HG02588 (cell line): ENCODE data around the gene ADAMTSL5.
"Not testable (repeated sequence)": the region's sequence is repeated elsewhere in the genome, so short reads cannot be mapped to it uniquely, and the experiment has no call there.

Experiments used
- ATAC-seq: cut with Tn5 transposase; IDR thresholded peaks from one replicate; pipeline ENCODE4 v1.9.1; 2021; ENCODE audit warnings: mild to moderate bottlenecking, moderate library complexity; ENCODE audit not compliant: unreplicated experiment

Gene ADAMTSL5

DNA sequence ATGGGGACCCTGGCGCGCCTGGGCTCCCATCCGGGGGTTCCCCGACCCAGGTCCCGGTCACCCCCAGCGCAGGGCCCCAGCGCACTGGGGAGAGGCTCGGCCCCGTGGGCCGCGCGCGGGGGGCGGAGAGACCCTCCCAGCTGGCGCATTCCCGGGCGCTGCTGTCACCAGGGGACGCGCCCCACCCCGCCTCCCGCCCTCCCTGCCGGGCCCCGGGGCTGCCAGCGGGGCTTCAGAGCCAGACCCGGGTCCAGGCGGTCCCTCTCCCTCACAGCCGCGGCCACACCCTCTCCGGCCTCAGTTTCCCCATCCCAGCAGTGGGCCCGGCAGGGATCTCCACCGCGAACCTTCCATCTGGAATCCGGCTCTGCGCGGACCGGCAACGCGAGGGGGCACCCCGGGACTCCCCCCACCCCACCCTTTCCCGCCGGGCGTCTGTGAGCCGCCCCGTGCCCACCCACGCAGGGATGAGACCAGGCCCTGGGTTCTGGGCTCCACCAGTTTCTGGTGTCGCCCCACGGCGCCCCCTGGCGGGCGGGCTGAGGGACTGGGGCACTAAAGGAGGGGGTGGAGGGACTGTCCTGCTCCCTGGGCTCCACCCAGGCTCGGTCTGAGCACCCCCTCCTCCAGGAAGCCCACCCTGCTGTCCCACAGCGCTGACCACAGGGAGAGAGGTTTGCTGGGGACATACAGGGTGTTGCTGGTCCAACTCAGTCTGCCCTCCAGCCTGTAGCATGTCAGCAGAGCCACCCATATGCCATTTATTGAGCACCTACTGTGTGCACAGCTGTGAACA lies 878 bp upstream of the ADAMTSL5 start:
- ATAC-seq = no peak

DNA sequence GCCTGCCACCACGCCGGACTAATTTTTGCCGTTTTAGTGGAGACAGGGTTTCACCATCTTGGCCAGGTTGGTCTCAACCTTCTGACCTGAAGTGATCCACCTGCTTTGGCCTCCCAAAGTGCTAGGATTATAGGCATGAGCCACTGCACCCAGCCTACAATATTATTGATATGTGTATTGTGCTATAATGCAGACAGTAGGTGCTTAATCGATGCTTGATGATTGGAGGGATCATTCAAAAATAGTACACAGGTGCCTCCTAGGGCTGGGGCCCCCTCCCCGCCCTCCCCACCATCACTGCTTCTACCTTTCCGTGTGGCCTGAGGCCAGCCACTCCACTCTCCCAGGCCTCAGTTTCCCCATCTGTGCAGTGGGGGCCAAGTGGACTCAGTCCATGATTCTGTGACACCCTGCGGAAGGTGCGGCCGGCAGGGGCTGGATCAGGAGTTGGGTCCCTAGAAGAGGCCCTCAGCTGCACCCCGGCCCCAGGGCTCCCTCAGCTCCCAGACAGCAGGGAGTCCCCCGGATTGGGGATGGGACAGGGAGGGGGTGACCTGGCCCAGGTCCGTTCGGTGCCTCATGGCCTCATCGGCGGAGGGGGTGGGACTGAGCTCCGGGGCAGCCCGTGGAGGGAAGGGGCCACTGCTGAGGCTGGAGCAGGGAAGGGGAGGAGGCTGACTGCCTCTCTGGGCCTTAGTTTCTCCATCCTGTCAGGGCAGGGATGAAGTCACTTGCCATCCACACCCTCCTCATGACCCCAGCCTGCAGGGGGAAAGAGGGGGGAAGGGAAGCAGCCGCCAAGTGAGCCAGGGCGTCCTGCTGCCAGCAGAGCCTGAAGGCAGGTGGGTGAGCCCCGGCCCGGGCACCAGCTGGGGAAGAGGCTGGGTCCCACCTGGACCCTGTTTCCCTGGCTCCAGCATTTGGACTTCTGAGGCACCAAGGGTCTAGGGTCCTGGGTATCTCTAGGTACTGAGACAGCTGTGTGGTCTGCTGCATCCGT lies 1.2 kb downstream of the ADAMTSL5 start:
- ATAC-seq = no peak

DNA sequence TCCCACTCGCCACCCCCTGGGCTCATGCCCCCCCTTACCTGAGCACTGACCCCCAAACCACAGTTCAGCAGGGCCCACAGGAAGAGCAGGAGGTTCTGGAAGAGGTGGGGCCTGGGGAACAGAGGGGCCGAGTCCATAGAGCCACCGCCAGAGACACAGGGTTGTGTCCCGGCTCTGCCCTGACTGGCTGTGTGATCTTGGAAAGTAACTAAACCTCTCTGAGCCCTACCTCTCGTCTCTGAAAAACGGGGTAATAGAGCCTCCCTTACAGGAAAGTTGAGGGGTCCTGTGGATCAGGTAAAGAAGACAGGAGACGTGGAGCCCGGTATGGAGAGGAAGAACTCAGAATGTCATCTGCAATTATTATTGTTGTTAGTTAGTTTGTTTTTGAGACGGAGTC lies 2.0 kb downstream of the ADAMTSL5 start:
- ATAC-seq = no peak

DNA sequence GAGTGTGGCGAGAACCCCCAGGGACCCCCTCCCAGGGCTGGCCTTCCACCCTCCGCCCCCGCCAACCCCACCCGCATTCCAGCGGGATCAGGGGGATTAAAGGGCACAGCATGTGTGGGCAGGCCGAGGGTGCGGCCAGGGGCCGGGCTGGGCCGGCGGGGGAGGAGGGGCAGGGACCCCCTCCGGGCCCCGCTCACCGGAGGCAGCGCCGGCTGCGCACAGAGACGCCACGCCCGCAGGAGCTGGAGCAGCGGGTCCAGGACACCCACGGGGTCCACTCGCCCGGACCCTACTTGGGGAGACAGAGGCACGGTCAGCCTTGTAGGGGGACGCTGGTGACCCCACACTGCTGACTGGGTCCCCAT lies 2.4 kb downstream of the ADAMTSL5 start:
- no peak for ATAC-seq

DNA sequence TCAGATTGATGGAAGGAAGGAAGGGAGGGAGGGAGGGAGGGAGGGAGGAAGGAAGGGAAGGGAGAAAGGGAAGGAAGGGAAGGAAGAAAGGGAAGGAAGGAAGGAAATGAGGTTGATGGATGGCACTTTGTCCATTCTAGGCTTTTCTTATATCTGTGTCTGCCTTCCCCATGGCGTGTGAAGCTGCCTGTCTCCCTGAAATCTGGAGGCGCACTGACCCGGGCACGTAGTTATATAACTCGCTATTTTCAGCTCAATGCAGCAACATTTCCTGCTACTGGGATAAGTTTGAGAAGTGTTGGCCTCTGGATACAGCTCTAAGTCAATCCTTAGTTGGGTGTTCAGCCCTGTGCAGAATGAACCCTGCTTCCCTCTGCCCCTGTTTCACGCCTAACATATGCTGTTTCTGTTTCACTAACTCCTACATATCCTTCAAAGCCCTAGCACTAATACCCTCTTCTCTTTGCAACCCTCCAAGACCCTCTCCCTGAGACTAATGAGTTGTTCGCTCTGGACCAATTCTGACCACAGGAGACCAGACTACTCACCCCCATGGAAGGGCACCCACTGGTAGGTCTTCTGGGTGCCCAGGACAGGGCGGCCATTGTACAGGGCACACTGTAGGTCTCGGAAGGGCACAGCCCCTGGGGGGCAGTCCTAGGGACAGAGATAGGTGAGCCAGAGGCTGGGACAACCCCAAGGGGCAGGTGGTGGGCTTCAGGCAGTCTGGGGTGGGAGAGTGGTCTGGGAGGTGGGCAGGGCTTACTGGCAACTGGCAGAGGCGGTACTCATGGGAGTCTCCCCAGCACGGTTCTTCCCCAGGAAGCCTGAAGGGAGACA lies 3.0 kb downstream of the ADAMTSL5 start:
- no peak for ATAC-seq

DNA sequence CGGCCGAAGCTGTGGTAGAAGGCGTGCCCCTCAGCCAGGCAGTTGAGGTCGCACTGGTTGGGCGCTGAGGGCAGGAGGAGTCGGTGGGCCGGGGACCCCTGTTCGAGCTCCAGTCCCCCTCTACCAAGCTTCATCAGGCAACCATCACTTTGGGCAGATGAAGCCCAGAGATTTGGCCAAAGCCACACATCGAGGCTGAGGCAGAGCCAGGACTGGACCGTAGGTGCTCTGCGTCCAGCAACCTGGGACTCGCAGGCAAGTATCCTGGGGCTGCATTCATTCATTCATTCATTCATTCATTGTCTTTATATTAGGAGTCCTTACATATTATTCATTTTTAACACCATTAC lies 4.3 kb downstream of the ADAMTSL5 start:
- ATAC-seq = no peak

DNA sequence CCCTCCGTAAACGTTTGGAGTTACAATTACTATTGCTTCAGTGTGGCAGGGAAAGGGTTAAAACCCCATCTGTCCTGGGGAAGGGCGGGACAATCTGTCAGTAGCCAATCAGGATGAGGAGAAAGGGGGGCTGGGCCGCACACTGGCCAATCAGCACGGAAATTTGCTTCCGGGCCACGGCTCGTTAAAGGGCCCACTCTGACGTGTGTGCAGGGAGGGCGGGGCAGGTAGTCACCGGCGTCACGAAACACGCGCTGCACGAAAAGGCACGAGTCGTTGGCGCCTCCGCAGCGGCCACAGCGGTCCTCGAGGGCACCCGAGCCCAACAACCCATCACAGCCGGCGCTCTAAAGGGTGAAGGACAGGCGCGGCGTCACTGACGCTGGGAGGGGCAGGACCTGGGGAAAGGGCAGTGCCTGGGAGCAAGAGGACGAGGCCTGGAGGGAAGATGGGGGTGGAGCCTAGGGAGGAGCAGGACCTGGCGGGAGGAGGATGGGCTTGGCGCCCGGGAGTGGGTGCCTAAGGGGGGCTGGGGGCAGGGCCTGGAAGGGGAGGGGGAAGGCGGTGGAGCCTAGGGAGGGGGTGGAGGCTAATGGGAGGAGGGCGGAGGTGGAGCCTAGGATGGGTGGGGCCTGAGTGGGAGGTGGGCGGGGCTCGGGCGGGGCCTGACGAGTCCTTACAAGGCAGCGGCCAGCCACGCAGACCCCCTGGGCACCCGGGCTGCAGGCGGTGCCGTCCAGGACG lies 4.9 kb downstream of the ADAMTSL5 start:
- no peak for ATAC-seq

DNA sequence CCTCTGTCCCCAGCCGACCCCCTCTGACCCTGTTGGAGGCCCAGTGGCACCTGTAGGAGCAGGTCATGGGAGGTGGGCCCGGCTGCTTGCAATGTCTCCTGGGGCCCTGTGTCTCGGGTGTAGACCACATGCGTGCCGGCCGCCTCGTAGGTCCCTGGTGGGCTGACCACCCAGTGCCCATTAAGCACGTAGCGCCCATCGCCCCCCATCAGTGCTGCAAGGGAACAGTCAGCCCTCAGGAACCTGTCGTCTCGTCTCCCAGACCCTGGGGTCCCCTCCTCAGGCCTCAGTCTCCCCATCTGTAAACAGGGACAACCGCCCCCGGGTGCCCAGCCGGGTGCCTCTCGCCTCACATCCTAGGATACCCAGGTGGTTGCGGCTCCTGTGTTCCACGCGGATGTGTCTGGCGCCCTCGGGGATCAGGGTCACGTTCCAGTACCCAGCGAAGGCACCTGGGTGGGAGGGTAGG lies 5.6 kb downstream of the ADAMTSL5 start:
- ATAC-seq = no peak

DNA sequence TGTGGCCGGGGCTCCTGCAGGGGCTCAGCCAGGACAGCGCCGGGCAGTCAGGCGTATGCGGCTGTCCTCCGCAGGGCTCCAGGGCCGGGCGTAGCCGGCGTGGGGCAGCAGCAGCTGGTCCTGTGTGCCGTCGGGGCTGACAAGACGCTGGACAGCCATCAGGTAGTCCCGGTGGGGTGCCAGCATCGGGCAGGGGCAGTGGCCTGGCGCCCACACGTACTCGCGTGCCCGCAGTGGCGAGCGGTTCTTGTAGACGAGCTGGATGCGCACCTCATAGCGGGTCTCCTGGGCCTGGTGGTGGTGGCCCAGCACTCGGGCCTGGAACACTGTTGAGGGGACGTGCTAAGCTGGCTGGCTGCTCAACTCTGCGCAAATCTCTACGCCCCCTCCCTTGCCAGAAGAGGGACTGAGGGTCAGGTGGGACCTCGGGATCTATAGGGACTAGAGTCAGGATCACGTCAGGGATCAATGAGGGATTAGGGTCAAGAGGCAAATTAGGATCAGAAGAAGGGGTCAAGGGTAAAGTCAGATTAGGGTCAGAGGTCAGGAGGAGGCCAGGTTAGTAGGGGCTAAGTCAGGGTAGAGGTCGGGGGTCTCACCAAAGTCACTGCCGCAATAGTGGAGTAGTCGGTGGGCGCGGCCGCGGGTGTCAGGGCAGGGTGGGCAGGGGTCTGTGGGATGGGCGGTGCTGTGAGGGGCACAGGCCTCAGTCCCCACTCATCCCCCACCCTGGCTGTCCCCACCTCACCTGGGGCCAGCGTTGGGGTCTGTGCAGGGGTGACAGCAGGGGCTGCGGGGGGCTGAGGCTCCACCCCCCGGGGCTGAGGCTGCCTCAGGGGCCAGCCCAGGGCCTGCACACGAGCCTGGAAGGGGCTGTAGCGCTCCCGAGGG lies 6.6 kb downstream of the ADAMTSL5 start:
- ATAC-seq = no peak

DNA sequence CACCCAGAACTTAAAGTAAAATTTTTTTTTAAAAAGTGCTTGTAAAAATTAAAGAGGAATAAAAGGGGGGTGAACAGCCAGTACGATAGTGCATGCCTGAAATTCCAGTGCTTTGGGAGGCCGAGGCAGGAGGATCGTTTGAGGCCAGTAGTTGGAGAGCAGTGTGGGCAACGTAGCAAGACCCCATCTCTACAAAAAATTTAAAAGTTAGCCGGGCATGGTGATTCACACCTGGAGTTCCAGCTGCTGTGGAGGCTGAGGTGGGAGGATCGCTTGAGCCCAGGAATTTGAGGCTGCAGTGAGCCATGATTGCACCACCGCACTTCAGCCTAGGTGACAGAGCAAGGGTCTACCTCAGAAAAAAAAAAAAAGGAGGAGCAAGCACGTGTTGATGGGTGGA lies 7.8 kb downstream of the ADAMTSL5 start:
- no peak for ATAC-seq

DNA sequence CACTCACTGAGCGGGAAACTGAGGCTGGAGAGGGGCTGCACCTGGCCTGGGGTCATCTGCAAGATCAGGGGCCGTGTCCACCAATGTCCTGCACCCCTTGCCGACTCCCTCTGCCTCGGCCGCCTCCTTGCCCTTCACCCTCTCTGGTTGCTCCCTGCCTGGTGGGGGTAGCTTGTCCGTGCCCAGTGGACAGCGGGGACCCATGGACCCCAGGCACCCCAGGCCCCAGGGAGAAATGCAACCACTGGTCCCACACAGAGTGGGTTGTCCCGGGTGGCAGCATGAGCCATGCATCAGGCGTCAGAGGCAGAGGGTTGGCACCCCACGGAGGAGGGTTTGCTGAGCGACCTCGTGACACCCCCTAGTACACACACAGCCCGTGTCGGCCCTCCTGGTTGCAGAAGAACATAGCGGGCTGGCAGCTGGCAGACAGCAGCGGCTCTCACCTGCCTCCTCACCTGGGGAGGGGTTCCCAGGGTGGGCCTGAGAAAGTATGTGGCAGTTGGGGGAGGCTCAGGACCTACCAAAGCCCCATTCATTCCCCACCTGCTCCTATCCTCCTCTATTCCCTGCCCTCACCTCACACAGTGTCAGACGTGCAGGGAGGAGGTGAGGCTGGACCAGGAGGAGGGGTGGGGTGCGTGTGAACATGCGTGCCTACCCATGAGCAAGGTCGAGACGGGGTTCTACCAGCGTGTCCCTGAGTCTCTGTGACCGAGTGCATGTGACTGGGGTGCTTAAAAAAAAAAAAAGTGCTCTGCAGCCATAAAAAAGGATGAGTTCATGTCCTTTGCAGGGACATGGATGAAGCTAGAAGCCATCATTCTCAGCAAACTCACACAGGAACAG lies 8.7 kb downstream of the ADAMTSL5 start:
- no peak for ATAC-seq

DNA sequence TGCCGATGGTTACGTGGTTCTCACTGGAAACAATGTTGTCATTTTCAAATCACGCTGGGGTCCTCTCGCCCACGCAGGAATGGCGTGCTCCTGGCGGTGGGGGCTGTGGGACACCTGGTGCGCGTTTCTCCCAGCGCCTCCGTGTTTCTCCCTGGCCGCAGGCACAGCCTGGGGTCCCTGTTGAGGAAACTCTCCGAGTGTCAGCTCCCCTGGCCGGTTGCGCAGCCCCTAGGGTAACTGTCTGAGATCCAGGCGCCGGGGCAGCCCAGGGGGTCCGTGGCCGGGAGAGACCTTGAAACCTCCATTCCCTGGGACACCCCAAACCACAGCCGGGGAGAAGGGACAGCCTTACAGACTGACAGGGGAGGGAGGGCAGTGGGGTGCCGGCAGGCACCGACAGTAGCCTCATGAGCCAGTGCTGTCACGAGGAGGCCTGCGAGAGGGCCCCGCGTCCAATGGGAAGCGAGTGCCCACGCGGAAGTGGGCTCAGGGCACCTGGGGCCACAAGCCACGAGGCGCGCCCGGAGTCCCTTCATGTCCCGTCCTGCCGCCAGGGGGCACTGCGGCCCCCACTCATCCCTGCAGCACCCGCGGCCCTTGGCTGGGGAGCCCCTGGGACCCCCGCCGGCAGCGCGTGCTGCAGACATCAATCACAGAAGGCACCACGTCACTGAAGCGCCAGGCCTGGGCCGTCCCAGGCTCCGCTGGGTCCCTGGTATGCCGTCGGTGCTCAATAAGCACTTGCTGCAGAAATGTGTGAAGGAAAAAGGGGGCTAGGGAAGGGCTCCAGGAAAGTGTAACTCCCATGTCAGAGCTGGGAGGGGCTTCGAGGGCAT lies 9.5 kb downstream of the ADAMTSL5 start:
- no peak for ATAC-seq

DNA sequence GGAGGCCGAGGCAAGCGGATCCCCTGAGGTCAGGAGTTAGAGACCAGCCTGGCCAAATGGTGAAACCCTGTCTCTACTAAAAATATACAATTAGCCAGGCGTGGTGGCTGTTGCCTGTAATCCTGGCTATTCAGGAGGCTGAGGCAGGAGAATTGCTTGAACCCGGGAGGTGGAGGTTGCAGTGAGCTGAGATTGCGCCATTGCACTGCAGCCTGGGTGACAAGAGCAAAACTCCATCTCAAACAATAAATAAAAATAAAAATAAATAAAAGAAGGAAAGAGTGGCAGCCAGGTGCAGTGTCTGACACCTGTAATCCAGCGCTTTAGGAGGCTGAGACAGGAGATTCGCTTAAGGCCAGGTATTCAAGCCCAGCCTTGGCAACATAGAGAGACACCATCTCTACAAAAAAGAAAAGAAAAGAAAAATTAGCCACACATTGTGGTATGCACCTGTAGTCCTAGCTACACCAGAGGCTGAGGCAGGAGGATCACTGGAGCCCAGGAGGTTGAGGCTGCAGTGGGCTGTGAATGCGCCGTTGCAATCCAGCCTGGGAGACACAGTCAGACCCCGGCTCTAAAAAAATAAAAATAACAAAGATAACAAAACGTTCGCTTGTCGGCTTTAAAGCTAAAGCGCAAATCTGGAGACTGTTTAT lies 10.3 kb downstream of the ADAMTSL5 start:
- no peak for ATAC-seq

DNA sequence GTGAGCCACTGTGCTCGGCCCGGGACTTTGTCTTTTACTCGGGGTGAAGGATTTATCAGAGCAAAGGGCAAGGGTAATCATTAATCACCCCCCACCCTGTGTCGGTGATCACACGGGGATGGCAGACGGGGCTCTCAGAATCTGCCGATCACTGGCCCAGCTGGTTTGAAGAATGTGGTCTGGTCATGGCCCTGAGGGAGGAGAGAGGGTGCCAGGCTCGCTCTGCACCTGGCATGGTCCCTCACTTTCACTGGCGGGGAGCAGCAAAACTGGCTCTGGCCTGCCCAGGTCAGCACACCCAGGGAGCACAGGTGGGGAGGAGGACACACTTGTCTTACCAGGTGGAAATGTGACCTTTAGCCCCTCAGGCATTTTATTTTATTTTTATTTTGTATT lies 11.6 kb downstream of the ADAMTSL5 start:
- ATAC-seq = no peak

DNA sequence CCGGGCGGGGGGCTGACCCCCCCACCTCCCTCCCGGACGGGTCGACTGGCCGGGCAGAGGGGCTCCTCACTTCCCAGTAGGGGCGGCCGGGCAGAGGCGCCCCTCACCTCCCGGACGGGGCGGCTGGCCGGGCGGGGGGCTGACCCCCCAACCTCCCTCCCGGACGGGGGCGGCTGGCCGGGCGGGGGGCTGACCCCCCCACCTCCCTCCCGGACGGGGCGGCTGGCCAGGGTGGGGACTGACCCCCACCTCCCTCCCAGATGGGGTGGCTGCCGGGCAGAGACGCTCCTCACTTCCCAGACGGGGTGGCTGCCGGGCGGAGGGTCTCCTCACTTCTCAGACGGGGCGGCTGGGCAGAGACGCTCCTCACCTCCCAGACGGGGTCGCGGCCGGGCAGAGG lies 13.6 kb downstream of the ADAMTSL5 start:
- ATAC-seq = not testable (repeated sequence)

DNA sequence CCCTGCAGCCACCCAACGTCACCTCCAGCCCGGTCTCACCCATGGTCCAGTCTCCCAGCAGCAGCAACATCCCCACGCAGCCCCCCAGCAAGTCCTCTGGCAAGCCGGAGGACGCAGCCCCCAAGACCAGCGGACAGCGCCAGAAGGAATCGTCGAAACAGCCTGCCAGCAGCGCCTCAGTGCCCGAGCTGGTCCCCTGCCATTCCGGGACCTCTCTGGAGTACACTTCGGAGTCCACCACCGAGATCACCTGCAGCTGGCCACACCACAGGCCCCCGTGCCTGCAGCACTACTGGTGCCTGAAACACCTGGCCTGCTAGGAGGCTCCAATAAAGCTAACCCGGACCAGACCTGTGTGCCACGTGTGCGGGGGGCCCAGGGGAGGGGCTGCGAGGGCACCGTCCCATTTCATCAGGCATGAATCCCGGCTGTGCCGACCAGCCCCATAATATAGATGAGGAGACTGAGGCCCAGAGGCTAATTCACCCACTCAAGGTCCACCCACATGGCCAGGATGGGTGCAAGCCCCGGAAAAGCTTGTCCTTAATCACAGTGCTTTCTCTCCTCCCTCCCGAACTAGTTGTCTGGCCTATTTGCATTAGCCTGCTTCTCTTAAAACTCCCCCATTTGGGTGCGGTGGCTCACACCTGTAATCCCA lies 15.1 kb downstream of the ADAMTSL5 start:
- ATAC-seq = no peak
